Endothelial cell of umbilical vein (primary cell): Measurements from ENCODE around the gene RTL10. TPM values are rescaled to one million over a fixed set of nuclear protein-coding genes. Genes with fewer than 3 reads are reported as not detected.

Source experiments
- BruUV-seq: library from RNA; stranded (reverse); fragments of 400-500 nt; replicated peaks from 2 replicates; lab custom pipeline; 2021; lab: Mats Ljungman, UMichigan
- CTCF ChIA-PET: fragments of 300-600, 350-600 bp; sonication (Branson Sonifier 250); formaldehyde crosslinking; loops from one replicate; lab custom pipeline; 2021; ENCODE audit warnings: antibody characterized with exemption, inconsistent platforms; lab: Charles Lee
- POLR2A ChIA-PET: fragments of 300-600, 350-600 bp; sonication (Branson Sonifier 250); formaldehyde crosslinking; loops from one replicate; lab custom pipeline; 2021; ENCODE audit warnings: antibody characterized with exemption, inconsistent platforms; lab: Charles Lee
- DNase-seq: peaks from one replicate; pipeline ENCODE4 v3.0.0-alpha.2; 2011; ENCODE audit warnings: low read depth, low spot score
- FAIRE-seq: peaks from 2 replicates; lab custom pipeline; 2011; peaks lifted over from hg19 to GRCh38; lab: Jason Lieb, UNC
- H2AFZ ChIP-seq: 2 replicates; pipeline ENCODE4 v1.6.0; 2012; ENCODE audit warnings: low read depth, low read length, control low read depth, inconsistent platforms
- H3K27ac ChIP-seq: 2 replicates; pipeline ENCODE4 v1.5.1; 2011; ENCODE audit warnings: low read depth, mild to moderate bottlenecking, control low read depth, low read length, moderate library complexity; ENCODE audit not compliant: insufficient read depth
- H3K27me3 ChIP-seq, 2 experiments: 2 replicates each; pipeline versions ENCODE4 v1.6.0 to v1.6.1; 2011; ENCODE audit warnings: low read length in 2 of 2, mixed read lengths in 1 of 2; ENCODE audit not compliant: control insufficient read depth in 2 of 2, insufficient read depth in 2 of 2
- H3K36me3 ChIP-seq, 2 experiments: 2 replicates in 1 of 2; 3 replicates in 1 of 2; pipeline ENCODE4 v1.5.1; 2011; ENCODE audit warnings: low read length in 2 of 2, mild to moderate bottlenecking in 1 of 2, moderate library complexity in 1 of 2; ENCODE audit not compliant: control insufficient read depth in 2 of 2, insufficient read depth in 2 of 2; ENCODE audit errors: extremely low read depth in 1 of 2
- H3K4me1 ChIP-seq: 3 replicates; pipeline ENCODE4 v1.5.1; 2011; ENCODE audit warnings: mild to moderate bottlenecking, low read length; ENCODE audit not compliant: control insufficient read depth, insufficient read depth; ENCODE audit errors: extremely low read depth
- H3K4me2 ChIP-seq: 2 replicates; pipeline ENCODE4 v1.6.1; 2011; ENCODE audit warnings: low read length, control low read depth, mixed read lengths; ENCODE audit not compliant: insufficient read depth
- H3K4me3 ChIP-seq, 3 experiments: fragments of 200-600 bp in 1 of 3; sonication (generic), shearing (Covaris generic) in 1 of 3; replicated peaks in 1 of 3; 2 replicates each; pipeline ENCODE4 v1.5.1; 2011 to 2016; ENCODE audit warnings: control low read depth in 3 of 3, low read length in 3 of 3, mild to moderate bottlenecking in 2 of 3, inconsistent platforms in 1 of 3, low read depth in 1 of 3, moderate library complexity in 1 of 3; ENCODE audit not compliant: insufficient read depth in 1 of 3
- H3K79me2 ChIP-seq: 2 replicates; pipeline ENCODE4 v1.6.0; 2012; ENCODE audit warnings: low read length, inconsistent platforms; ENCODE audit not compliant: control insufficient read depth, insufficient read depth
- H3K9ac ChIP-seq: replicated peaks from 2 replicates; pipeline ENCODE3; 2011; ENCODE audit warnings: low read length, control low read depth; ENCODE audit not compliant: insufficient read depth; ENCODE audit errors: extremely low read depth
- H3K9me1 ChIP-seq: replicated peaks from 3 replicates; pipeline ENCODE4 v1.6.0; 2011; ENCODE audit warnings: mild to moderate bottlenecking, low read length; ENCODE audit not compliant: control insufficient read depth, insufficient read depth; ENCODE audit errors: extremely low read depth
- H3K9me3 ChIP-seq: replicated peaks from 2 replicates; pipeline ENCODE4 v1.5.1; 2012; ENCODE audit warnings: low read length, inconsistent platforms; ENCODE audit not compliant: control insufficient read depth, insufficient read depth
- H4K20me1 ChIP-seq: replicated peaks from 2 replicates; pipeline ENCODE3; 2011; ENCODE audit warnings: mild to moderate bottlenecking, low read length; ENCODE audit not compliant: control insufficient read depth, insufficient read depth; ENCODE audit errors: extremely low read depth
- EZH2 ChIP-seq: IDR thresholded peaks from 2 replicates; pipeline ENCODE4 v1.6.1; 2012; ENCODE audit warnings: borderline replicate concordance, low read depth, mild to moderate bottlenecking, moderate library complexity, low read length, inconsistent platforms; ENCODE audit not compliant: severe bottlenecking
- FOS ChIP-seq: IDR thresholded peaks from 2 replicates; pipeline ENCODE4 v1.6.1; 2011; ENCODE audit warnings: mild to moderate bottlenecking, low read length, moderate library complexity, borderline replicate concordance; ENCODE audit not compliant: insufficient read depth
- GATA2 ChIP-seq: IDR thresholded peaks from 2 replicates; pipeline ENCODE4 v1.7.0; 2011; ENCODE audit warnings: low read depth, mild to moderate bottlenecking, moderate library complexity, mixed read lengths, low read length; ENCODE audit not compliant: insufficient read length, insufficient read depth
- JUN ChIP-seq: IDR thresholded peaks from 2 replicates; pipeline ENCODE4 v1.6.1; 2011; ENCODE audit warnings: borderline replicate concordance, low read depth; ENCODE audit not compliant: insufficient read length, insufficient read depth
- MAX ChIP-seq: IDR thresholded peaks from 2 replicates; pipeline ENCODE4 v1.6.1; 2011; ENCODE audit not compliant: insufficient read depth, insufficient read length
- MYC ChIP-seq: IDR thresholded peaks from one replicate; pipeline ENCODE4 v1.6.1; 2011; ENCODE audit warnings: mild to moderate bottlenecking, low read depth, low read length
- POLR2A ChIP-seq: IDR thresholded peaks from 2 replicates; pipeline ENCODE4 v1.6.1; 2012; ENCODE audit warnings: low read depth, mild to moderate bottlenecking, control low read depth, low read length
- POLR2AphosphoS5 ChIP-seq: IDR thresholded peaks from 2 replicates; pipeline ENCODE4 v1.6.1; 2012; ENCODE audit warnings: low read depth, mild to moderate bottlenecking, control low read depth, low read length, moderate library complexity; ENCODE audit not compliant: insufficient read depth
- dilution Hi-C: fragments of 300-500 bp; cut with MboI; formaldehyde crosslinking; loops from one replicate; pipeline ENCODE4 v1.15.0; 2019; ENCODE audit warnings: low sequenced_read_pairs; ENCODE audit not compliant: extremely low pct_ligation_motif_present
- intact Hi-C: fragments of 100-400 bp; cut with micrococcal nuclease; formaldehyde crosslinking; loops from one replicate; pipeline ENCODE4 v1.10.0; 2022
- polyA plus RNA-seq, 4 experiments: library from polyadenylated mRNA; depleted of rRNA in 3 of 4; stranded (reverse) in 3 of 4; unstranded in 1 of 4; fragments of >200 nt; gene quantifications; 2 replicates each; pipeline versions ENCODE4 v1.2.1 to v1.2.3, GENCODE V29; 2011 to 2012; ENCODE audit warnings: missing spikeins in 1 of 4
- total RNA-seq: library from RNA; stranded (reverse); gene quantifications from 2 replicates; pipeline ENCODE4 v1.2.3, GENCODE V29; 2021
- TF ChIP-seq, protein P1 (sequence below), 2 donors: IDR thresholded peaks; 1 replicate in 1 of 2; 2 replicates in 1 of 2; pipeline ENCODE4 v1.5.1; 2011; ENCODE audit warnings: low read length in 2 of 2, mild to moderate bottlenecking in 2 of 2, moderate library complexity in 2 of 2, control low read depth in 1 of 2, inconsistent platforms in 1 of 2, low read depth in 1 of 2; ENCODE audit not compliant: insufficient read depth in 1 of 2; ENCODE audit errors: extremely low read depth in 1 of 2

The RTL10 gene
- total and polyA plus RNA-seq, 2 donors (not counting 3 experiments of a cell fraction or from before 2014, with no cell fraction given): 31.9 to 40.8 TPM

- TF ChIP-seq MYC (peak; percentile 37), POLR2A (no peak), FOS (peak; percentile 49), GATA2 (peak; percentile 16), EZH2 (no peak), JUN (no peak), POLR2AphosphoS5 (no peak), MAX (no peak)
- TF ChIP-seq, protein P1, sequence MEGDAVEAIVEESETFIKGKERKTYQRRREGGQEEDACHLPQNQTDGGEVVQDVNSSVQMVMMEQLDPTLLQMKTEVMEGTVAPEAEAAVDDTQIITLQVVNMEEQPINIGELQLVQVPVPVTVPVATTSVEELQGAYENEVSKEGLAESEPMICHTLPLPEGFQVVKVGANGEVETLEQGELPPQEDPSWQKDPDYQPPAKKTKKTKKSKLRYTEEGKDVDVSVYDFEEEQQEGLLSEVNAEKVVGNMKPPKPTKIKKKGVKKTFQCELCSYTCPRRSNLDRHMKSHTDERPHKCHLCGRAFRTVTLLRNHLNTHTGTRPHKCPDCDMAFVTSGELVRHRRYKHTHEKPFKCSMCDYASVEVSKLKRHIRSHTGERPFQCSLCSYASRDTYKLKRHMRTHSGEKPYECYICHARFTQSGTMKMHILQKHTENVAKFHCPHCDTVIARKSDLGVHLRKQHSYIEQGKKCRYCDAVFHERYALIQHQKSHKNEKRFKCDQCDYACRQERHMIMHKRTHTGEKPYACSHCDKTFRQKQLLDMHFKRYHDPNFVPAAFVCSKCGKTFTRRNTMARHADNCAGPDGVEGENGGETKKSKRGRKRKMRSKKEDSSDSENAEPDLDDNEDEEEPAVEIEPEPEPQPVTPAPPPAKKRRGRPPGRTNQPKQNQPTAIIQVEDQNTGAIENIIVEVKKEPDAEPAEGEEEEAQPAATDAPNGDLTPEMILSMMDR (IDR thresholded peaks at IDR 0.05; ENCODE audit: extremely low read depth in 1 of 2, insufficient read depth in 1 of 2, low read depth in 1 of 2, low read length in 2 of 2): no peak
- intact Hi-C loops: loop anchor here (2.0 kb wide), 2 partner anchors 34 to 38 kb away; no protein-coding TSS in a partner anchor
- no TSS peak for BruUV-seq
- no peaks in the 10 kb centered on the region for H3K9me1 ChIP-seq
- H2AFZ ChIP-seq: peak overlapping the region; percentile 67
- H3K27me3 ChIP-seq: no peaks in the 10 kb centered on the region
- no peak overlapping the region for H3K4me3 ChIP-seq
- H3K79me2 ChIP-seq: no peaks in the 10 kb centered on the region
- H3K27ac ChIP-seq: peak overlapping the region; percentile 28
- no peak overlapping the region for H3K9ac ChIP-seq
- dilution Hi-C loops: no loop called here
- H3K9me3 ChIP-seq: no peaks in the 10 kb centered on the region
- FAIRE-seq (no peak), DNase-seq (peak; percentile 63)
- no peaks in the 10 kb centered on the region for H3K36me3 ChIP-seq
- ChIA-PET POLR2A (no interaction called here), CTCF (interaction anchor here (0.9 to 2.1 kb wide), 8 partner anchors 8 to 104 kb away, joined by 3 to 9 read pairs (median 3); partner anchors contain the start of gene GP1BB)
- H3K4me2 ChIP-seq: peak overlapping the region; percentile 39
- H4K20me1 ChIP-seq: no peaks in the 10 kb centered on the region
- H3K4me1 ChIP-seq: peaks cover 14% of the 10 kb centered on the region
Measured at GRCh38 chr22:19806213-19807160, 48.2 kb downstream of the RTL10 start.
